Bronchial epithelial cell (primary cell): ENCODE results near the gene RP2. TPM values are rescaled to one million over a fixed set of nuclear protein-coding genes. Genes with fewer than 3 reads are reported as not detected.

ENCODE experiments used
- DNase-seq: peaks from one replicate; pipeline ENCODE4 v3.0.0-alpha.2; 2010; ENCODE audit warnings: low read depth
- FAIRE-seq: peaks from 2 replicates; lab custom pipeline; 2011; peaks lifted over from hg19 to GRCh38; lab: Jason Lieb, UNC
- H3K27me3 ChIP-seq: 2 replicates; pipeline ENCODE4 v1.5.1; 2011; ENCODE audit warnings: low read length; ENCODE audit not compliant: control insufficient read depth, insufficient read depth
- H3K36me3 ChIP-seq: 2 replicates; pipeline ENCODE4 v1.5.1; 2011; ENCODE audit warnings: low read length; ENCODE audit not compliant: control insufficient read depth, insufficient read depth
- H3K4me3 ChIP-seq: 2 replicates; pipeline ENCODE4 v1.5.1; 2011; ENCODE audit warnings: mild to moderate bottlenecking, low read depth, low read length, control low read depth
- CTCF ChIP-seq: IDR thresholded peaks from 2 replicates; pipeline ENCODE4 v1.5.1; 2011; ENCODE audit warnings: mild to moderate bottlenecking, moderate library complexity, low read length, control low read depth, inconsistent platforms; ENCODE audit not compliant: insufficient read depth, severe bottlenecking
- total RNA-seq: library from RNA; depleted of rRNA; stranded (reverse); fragments of >200 nt; gene quantifications from 2 replicates; pipeline ENCODE4 v1.2.1, GENCODE V29; 2014

The RP2 gene
- total RNA-seq, 1 donor from 2014 or later = 16.1 TPM

DNA sequence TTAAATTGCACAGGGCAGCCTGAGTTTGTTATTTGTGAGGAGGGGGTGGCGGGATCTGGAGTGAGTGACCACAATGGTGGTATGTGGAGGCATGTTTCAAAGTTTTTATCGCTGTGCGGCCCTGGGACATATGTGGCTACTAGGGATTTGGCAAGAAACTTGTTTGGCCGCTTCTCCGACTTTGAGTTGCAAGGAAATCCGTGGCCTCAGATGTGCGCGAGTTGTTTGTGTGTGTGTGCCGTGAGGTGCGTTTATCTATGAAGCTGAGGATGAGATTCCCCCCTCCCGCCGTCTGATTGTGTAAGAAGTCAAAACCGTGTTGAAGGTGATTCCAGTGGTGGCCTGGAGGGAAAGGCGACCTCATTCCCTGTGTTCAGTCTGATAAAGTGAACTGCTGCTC, 76.8 kb downstream of the RP2 start:
- no peak for TF ChIP-seq CTCF
- DNase-seq = peak; percentile 30
- no peak for FAIRE-seq

DNA sequence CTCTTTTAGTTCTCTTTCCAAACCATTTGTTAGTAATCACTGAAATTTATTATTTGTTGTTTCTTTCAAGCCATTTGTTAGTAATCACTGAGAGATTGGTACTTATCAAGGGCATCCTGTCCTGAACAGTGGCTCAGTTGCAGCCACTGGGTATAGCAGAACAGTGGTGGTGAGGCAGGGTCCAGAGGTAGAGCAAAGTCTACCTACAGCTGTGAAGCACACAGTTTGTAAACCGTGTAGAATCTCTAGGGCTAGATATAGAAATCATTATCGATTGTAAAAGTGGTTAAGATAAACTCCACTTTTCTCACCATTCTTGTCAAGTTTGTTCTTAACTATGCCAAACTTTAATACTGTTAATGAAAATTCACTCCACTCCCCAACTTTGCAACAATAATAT, 79.4 kb downstream of the RP2 start:
- FAIRE-seq = no peak
- Histone ChIP-seq H3K36me3 (no peaks in the 10 kb centered on the region), H3K27me3 (no peaks in the 10 kb centered on the region), H3K4me3 (no peak overlapping the region)
- DNase-seq = no peak
- TF ChIP-seq CTCF = no peak

More for the DNA sequence above, 76.8 kb downstream of the RP2 start:
- Histone ChIP-seq H3K4me3 (peak overlapping the region; percentile 65), H3K36me3 (no peaks in the 10 kb centered on the region), H3K27me3 (no peaks in the 10 kb centered on the region)

- no peak for TF ChIP-seq CTCF
- no peaks in the 10 kb centered on the region for H3K27me3 ChIP-seq
- no peak overlapping the region for H3K4me3 ChIP-seq
- H3K36me3 ChIP-seq = no peaks in the 10 kb centered on the region
- DNase-seq (no peak), FAIRE-seq (no peak)
These were observed 80.8 kb downstream of the RP2 start for GRCh38 chrX:46917622-46918021.

GRCh38 chrX:46918434-46918833, 81.6 kb downstream of the RP2 start:
- H3K27me3 ChIP-seq = no peaks in the 10 kb centered on the region
- no peak overlapping the region for H3K4me3 ChIP-seq
- no peak for FAIRE-seq
- TF ChIP-seq CTCF = no peak
- DNase-seq = no peak
- H3K36me3 ChIP-seq = no peaks in the 10 kb centered on the region

DNA sequence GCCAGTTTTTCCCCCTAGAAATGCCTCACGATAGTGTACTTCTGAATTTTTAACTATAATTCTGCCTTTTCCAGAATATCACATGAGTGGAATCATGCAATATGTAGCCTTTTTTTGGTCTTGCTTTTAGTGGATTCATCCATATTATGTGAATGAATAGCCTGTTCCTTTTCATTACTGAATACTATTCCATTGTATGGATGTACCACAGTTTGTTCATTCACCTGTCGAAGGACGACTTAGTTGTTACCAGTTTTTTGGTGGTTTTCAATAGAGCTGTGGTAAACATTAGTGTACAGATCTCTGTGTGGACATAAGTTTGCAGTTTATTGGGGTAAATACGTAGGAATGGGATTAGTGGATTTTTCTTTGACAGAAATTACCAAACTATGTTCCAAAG, 83.4 kb downstream of the RP2 start:
- Histone ChIP-seq H3K36me3 (no peaks in the 10 kb centered on the region), H3K27me3 (no peaks in the 10 kb centered on the region), H3K4me3 (no peak overlapping the region)
- no peak for TF ChIP-seq CTCF
- no peak for FAIRE-seq
- no peak for DNase-seq

DNA sequence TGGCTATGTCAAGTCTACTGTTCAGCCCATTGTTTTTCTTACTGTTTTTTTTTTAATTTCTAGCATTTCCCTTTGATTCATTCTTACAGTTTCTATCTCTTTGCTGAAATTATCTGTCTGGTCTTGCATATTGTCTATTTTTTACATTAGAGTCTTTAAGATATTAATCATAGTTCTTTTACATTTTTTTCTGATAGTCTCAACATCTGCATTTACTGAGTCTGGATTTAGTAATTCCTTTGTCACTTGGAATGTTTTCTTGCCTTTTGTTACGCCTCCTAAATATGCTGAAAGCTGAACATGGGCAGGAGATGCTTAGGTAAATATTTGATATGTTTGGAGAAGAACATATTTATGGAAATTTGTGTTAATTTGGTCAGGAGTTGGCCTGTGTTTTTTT, 85.8 kb downstream of the RP2 start:
- Histone ChIP-seq H3K36me3 (no peaks in the 10 kb centered on the region), H3K4me3 (no peak overlapping the region), H3K27me3 (no peaks in the 10 kb centered on the region)
- no peak for TF ChIP-seq CTCF
- FAIRE-seq (no peak), DNase-seq (peak; percentile 54)
